ENCODE measurements around the gene IRF1.

DNA sequence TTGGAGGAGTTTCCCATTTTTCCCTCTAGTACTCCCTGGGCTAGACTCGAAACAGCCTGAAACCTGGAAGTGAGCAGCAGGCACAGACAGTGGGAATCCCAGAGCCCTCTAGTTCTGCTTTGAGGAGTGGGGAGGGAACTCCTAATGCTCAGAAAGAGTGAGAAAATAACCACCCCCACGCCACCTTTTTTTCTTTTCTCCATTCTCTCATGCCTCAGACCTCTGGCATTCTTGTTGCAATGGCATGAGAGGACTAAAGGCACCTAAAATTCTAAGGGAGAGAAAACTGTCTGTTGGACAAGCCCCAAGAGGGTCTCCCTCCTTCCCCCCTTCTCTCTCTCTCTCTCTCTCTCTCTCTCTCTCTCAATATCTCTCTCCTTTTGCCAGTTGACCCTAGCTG is 15.1 kb upstream of the IRF1 start:
- no peak for TF ChIP-seq EP300 (IDR thresholded peaks at IDR 0.05)
- no peak for TF ChIP-seq POLR2A (IDR thresholded peaks at IDR 0.05; ENCODE audit: low read depth)
- TF ChIP-seq, protein P1, sequence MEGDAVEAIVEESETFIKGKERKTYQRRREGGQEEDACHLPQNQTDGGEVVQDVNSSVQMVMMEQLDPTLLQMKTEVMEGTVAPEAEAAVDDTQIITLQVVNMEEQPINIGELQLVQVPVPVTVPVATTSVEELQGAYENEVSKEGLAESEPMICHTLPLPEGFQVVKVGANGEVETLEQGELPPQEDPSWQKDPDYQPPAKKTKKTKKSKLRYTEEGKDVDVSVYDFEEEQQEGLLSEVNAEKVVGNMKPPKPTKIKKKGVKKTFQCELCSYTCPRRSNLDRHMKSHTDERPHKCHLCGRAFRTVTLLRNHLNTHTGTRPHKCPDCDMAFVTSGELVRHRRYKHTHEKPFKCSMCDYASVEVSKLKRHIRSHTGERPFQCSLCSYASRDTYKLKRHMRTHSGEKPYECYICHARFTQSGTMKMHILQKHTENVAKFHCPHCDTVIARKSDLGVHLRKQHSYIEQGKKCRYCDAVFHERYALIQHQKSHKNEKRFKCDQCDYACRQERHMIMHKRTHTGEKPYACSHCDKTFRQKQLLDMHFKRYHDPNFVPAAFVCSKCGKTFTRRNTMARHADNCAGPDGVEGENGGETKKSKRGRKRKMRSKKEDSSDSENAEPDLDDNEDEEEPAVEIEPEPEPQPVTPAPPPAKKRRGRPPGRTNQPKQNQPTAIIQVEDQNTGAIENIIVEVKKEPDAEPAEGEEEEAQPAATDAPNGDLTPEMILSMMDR (IDR thresholded peaks at IDR 0.05), result no peak
